Neural progenitor cell (in vitro differentiated cells): ENCODE data around the gene GMPPA. TPM values are rescaled to one million over a fixed set of nuclear protein-coding genes. Genes with fewer than 3 reads are reported as not detected.

Experiments
- DNase-seq: peaks from one replicate; pipeline ENCODE4 v3.0.0-alpha.2; 2016; ENCODE audit warnings: low spot score
- H2AFZ ChIP-seq: fragments of 200-600 bp; sonication (generic); replicated peaks from 2 replicates; pipeline ENCODE4 v1.6.1; 2016; ENCODE audit warnings: antibody characterized with exemption
- H3F3A ChIP-seq: fragments of 200-600 bp; sonication (generic); 2 replicates; pipeline ENCODE4 v1.6.1; 2016; ENCODE audit warnings: antibody characterized with exemption, low read depth
- H3K27ac ChIP-seq: fragments of 200-600 bp; sonication (generic); 2 replicates; pipeline ENCODE4 v1.5.1; 2016; ENCODE audit warnings: mild to moderate bottlenecking
- H3K27me3 ChIP-seq: fragments of 200-600 bp; sonication (generic); 2 replicates; pipeline ENCODE4 v1.6.1; 2016; ENCODE audit warnings: mild to moderate bottlenecking, moderate library complexity
- H3K36me3 ChIP-seq: fragments of 200-600 bp; sonication (generic); 2 replicates; pipeline ENCODE4 v1.5.1; 2016
- H3K4me1 ChIP-seq: fragments of 200-600 bp; sonication (generic); 2 replicates; pipeline ENCODE4 v1.6.1; 2016; ENCODE audit warnings: mixed run types
- H3K4me2 ChIP-seq: fragments of 200-600 bp; sonication (generic); 2 replicates; pipeline ENCODE4 v1.6.1; 2016
- H3K4me3 ChIP-seq: fragments of 200-600 bp; sonication (generic); 2 replicates; pipeline ENCODE4 v1.5.1; 2016
- H3K79me2 ChIP-seq: fragments of 200-600 bp; sonication (generic); 2 replicates; pipeline ENCODE4 v1.6.1; 2016; ENCODE audit warnings: low read depth
- H3K9ac ChIP-seq: fragments of 200-600 bp; sonication (generic); 2 replicates; pipeline ENCODE4 v1.6.1; 2016
- H3K9me3 ChIP-seq: fragments of 200-600 bp; sonication (generic); 2 replicates; pipeline ENCODE4 v1.5.1; 2016; ENCODE audit warnings: low read depth
- H4K20me1 ChIP-seq: fragments of 200-600 bp; sonication (generic); 2 replicates; pipeline ENCODE4 v1.6.1; 2016; ENCODE audit warnings: low read depth
- H3K27ac Mint-ChIP-seq: 3 replicates; pipeline ENCODE4 v1.8.0; 2021; ENCODE audit warnings: mixed read lengths
- H3K27me3 Mint-ChIP-seq: 2 replicates; pipeline ENCODE4 v1.8.0; 2022; ENCODE audit warnings: low read depth, mild to moderate bottlenecking, inconsistent platforms, moderate library complexity, mixed read lengths; ENCODE audit not compliant: insufficient read depth
- H3K36me3 Mint-ChIP-seq: 3 replicates; pipeline ENCODE4 v1.8.0; 2021; ENCODE audit warnings: mixed read lengths
- H3K4me1 Mint-ChIP-seq: 3 replicates; pipeline ENCODE4 v1.8.0; 2021; ENCODE audit warnings: mixed read lengths
- H3K4me3 Mint-ChIP-seq: 3 replicates; pipeline ENCODE4 v1.8.0; 2021; ENCODE audit warnings: mild to moderate bottlenecking, moderate library complexity, mixed read lengths
- H3K9me3 Mint-ChIP-seq: 3 replicates; pipeline ENCODE4 v1.8.0; 2020; ENCODE audit warnings: mixed read lengths
- CTCF ChIP-seq: fragments of 200-600 bp; sonication (generic); IDR thresholded peaks from 2 replicates; pipeline ENCODE4 v1.5.1; 2017; ENCODE audit warnings: antibody characterized with exemption, mild to moderate bottlenecking
- EZH2 ChIP-seq: fragments of 200-600 bp; sonication (generic); IDR thresholded peaks from 2 replicates; pipeline ENCODE4 v1.6.1; 2017; ENCODE audit warnings: antibody characterized with exemption, mild to moderate bottlenecking, moderate library complexity
- EZH2phosphoT487 ChIP-seq: fragments of 200-600 bp; sonication (generic); IDR thresholded peaks from 2 replicates; pipeline ENCODE4 v1.6.1; 2017; ENCODE audit warnings: antibody characterized with exemption
- total RNA-seq: library from RNA; depleted of rRNA; stranded (reverse); fragments of >200 nt; gene quantifications from 2 replicates; pipeline ENCODE4 v1.2.3, GENCODE V29; 2015; ENCODE audit warnings: low replicate concordance

GMPPA gene
- total RNA-seq, 1 donor from 2014 or later: 49.3 TPM

GRCh38 chr2:219472629-219473187, 26.0 kb upstream of the GMPPA start:
- no peak overlapping the region for H3K4me3 Mint-ChIP-seq
- peaks cover 2% of the 10 kb centered on the region for H3K9me3 Mint-ChIP-seq
- Histone ChIP-seq H2AFZ (no peak overlapping the region), H3K4me3 (no peak overlapping the region), H3K36me3 (no peaks in the 10 kb centered on the region), H3K9me3 (no peaks in the 10 kb centered on the region), H3K9ac (no peak overlapping the region), H4K20me1 (no peaks in the 10 kb centered on the region), H3F3A (no peaks in the 10 kb centered on the region), H3K27ac (no peak overlapping the region), H3K4me1 (peaks cover 5% of the 10 kb centered on the region), H3K4me2 (no peak overlapping the region), H3K27me3 (no peaks in the 10 kb centered on the region), H3K79me2 (no peaks in the 10 kb centered on the region)
- no peak overlapping the region for H3K27ac Mint-ChIP-seq
- H3K27me3 Mint-ChIP-seq: peaks cover 9% of the 10 kb centered on the region
- H3K36me3 Mint-ChIP-seq: no peaks in the 10 kb centered on the region
- peaks cover 25% of the 10 kb centered on the region for H3K4me1 Mint-ChIP-seq
- TF ChIP-seq EZH2 (no peak), CTCF (no peak), EZH2phosphoT487 (no peak)
- DNase-seq: no peak

- no peaks in the 10 kb centered on the region for H3K9me3 ChIP-seq
- Mint-ChIP-seq H3K9me3 (peaks cover 2% of the 10 kb centered on the region), H3K4me1 (peaks cover 28% of the 10 kb centered on the region), H3K27me3 (peaks cover 9% of the 10 kb centered on the region), H3K4me3 (no peak overlapping the region), H3K36me3 (no peaks in the 10 kb centered on the region), H3K27ac (no peak overlapping the region)
- H3K4me3 ChIP-seq: no peak overlapping the region
- H3K4me2 ChIP-seq: no peak overlapping the region
- H3K4me1 ChIP-seq: peaks cover 5% of the 10 kb centered on the region
- H2AFZ ChIP-seq: no peak overlapping the region
- no peak overlapping the region for H3K27ac ChIP-seq
- H4K20me1 ChIP-seq: no peaks in the 10 kb centered on the region
- TF ChIP-seq CTCF: no peak
- no peak for DNase-seq
- H3K27me3 ChIP-seq: peaks cover 7% of the 10 kb centered on the region
- no peaks in the 10 kb centered on the region for H3K79me2 ChIP-seq
- no peaks in the 10 kb centered on the region for H3F3A ChIP-seq
- H3K9ac ChIP-seq: no peak overlapping the region
- no peaks in the 10 kb centered on the region for H3K36me3 ChIP-seq
Measured at GRCh38 chr2:219473511-219473910, 25.2 kb upstream of the GMPPA start.

GRCh38 chr2:219474285-219475060, 24.2 kb upstream of the GMPPA start:
- H3K36me3 Mint-ChIP-seq: no peaks in the 10 kb centered on the region
- Histone ChIP-seq H3K4me1 (peaks cover 5% of the 10 kb centered on the region), H2AFZ (no peak overlapping the region), H3K36me3 (no peaks in the 10 kb centered on the region), H3K27ac (no peak overlapping the region), H3K79me2 (no peaks in the 10 kb centered on the region), H4K20me1 (no peaks in the 10 kb centered on the region), H3K27me3 (peaks cover 8% of the 10 kb centered on the region), H3K9ac (no peak overlapping the region), H3F3A (no peaks in the 10 kb centered on the region), H3K4me2 (no peak overlapping the region), H3K4me3 (no peak overlapping the region), H3K9me3 (no peaks in the 10 kb centered on the region)
- H3K4me3 Mint-ChIP-seq: no peak overlapping the region
- H3K27me3 Mint-ChIP-seq: peaks cover 8% of the 10 kb centered on the region
- no peak overlapping the region for H3K27ac Mint-ChIP-seq
- TF ChIP-seq CTCF (no peak), EZH2 (no peak), EZH2phosphoT487 (no peak)
- H3K4me1 Mint-ChIP-seq: peaks cover 28% of the 10 kb centered on the region
- no peak for DNase-seq
- H3K9me3 Mint-ChIP-seq: peaks cover 2% of the 10 kb centered on the region
